HT1080 (cell line): ENCODE data around the gene CLN6. TPM values are rescaled to one million over a fixed set of nuclear protein-coding genes. Genes with fewer than 3 reads are reported as not detected.

Experiments used
- DNase-seq: peaks from one replicate; pipeline ENCODE4 v3.0.0-alpha.2; 2015; ENCODE audit warnings: low read depth
- polyA plus RNA-seq, 2 experiments: library from polyadenylated mRNA; depleted of rRNA; stranded (reverse); fragments of >200 nt; gene quantifications; 2 replicates each; pipeline ENCODE4 v1.2.3, GENCODE V29; 2015
- total RNA-seq: library from RNA; depleted of rRNA; stranded (reverse); fragments of >200 nt; shearing (Covaris generic); gene quantifications from 2 replicates; pipeline ENCODE4 v1.2.3, GENCODE V29; 2014; rRNA removed

Gene CLN6
- total RNA-seq, result 36.2 and 62.8 TPM in 2 replicates
- polyA plus RNA-seq (2015; cell fraction: cytosol; rRNA removed), result 49.2 and 51.9 TPM in 2 replicates
- polyA plus RNA-seq (2015; cell fraction: nucleus; rRNA removed), result 44.0 and 44.8 TPM in 2 replicates

DNA sequence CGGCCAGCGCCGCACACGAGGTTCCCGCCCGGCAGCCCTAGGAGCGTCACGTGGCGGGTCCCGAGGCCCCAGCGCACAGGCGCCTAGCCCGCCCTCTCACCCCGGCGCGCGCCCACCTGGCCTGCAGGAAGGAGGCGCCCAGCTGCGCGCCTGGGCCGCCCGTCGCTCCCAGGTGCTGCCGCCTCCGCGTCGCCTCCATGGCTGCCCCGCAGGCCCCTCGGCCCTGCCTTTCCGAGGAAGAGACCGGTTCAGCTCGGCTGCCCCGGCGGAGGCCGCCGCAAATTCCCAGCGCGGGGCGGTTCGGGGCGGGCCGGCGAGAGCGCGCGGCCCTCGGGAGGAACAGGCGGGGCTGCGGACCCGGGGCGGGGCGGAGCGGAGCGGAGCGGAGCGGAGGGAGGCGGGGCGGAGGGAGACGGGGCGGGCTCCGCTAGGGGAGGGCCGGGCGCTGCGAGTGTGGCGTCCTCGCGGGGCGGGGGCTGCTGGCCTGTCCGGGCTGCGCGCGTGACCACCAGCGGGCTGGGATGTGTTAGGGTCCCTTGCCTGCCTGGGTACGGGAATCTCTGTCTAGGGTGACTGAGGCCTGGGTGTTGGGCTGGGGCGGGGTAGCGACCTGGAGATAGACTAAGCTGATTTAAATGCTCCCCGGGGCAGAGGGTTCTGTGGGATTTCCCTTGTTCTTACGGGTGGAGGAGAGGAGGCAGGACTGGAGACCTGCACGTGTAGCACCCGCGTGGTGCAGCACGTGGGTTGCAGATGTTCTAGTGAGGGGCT, at the start of gene CLN6:
Gene CLN6, minus strand, starts transcription at position 343 of the 771 bp plus-strand sequence. Its CDS starts 144 bp downstream, at position 199.
- DNase-seq, result peak; percentile 69

DNA sequence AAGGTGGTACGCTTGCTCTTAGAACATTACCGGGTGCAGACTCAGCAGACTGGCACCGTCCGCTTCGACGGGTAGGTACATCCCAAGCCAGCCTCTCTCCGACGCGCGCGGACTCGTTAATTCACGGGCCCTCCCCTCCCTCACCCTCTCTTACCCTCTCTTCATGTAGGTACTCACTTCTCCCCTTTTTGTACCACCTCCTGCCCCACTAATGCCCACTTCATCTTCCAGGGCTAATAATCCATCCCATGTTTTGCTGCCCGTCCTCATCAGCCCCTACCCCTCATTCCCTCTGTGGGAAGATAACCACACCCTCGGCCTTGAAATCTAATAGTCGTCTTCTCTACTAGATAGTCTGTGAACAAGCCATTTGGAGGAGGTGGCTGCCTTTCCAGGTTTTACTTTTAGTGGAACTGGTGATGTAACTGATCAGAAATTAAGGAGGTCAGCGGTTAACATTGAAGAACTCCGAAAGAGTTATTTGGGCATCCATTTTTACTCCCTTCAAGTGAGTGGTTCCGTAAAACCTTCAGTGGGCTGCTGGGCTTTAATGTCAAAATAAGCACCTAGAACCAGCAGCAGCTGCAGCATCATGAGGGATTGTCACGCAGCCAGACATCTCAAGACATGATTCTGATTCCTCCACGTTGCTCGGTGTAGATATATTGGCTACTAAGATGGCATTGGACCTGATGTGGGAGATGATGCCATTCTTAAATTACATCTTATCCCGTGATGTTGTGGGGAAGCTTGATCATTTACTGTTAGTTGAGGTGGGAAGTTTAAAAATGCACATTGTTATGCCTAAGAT, 49.3 kb upstream of the CLN6 start:
- DNase-seq, result peak; percentile 33

DNA sequence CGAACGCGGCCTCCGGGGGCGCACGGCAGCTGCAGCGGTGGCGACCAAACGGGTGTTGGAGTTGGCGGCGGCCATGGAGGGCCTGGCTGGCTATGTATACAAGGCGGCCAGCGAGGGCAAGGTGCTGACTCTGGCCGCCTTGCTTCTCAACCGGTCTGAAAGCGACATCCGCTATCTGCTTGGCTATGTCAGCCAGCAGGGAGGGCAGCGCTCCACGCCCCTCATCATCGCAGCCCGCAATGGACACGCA, 48.7 kb upstream of the CLN6 start:
- DNase-seq, result no peak

DNA sequence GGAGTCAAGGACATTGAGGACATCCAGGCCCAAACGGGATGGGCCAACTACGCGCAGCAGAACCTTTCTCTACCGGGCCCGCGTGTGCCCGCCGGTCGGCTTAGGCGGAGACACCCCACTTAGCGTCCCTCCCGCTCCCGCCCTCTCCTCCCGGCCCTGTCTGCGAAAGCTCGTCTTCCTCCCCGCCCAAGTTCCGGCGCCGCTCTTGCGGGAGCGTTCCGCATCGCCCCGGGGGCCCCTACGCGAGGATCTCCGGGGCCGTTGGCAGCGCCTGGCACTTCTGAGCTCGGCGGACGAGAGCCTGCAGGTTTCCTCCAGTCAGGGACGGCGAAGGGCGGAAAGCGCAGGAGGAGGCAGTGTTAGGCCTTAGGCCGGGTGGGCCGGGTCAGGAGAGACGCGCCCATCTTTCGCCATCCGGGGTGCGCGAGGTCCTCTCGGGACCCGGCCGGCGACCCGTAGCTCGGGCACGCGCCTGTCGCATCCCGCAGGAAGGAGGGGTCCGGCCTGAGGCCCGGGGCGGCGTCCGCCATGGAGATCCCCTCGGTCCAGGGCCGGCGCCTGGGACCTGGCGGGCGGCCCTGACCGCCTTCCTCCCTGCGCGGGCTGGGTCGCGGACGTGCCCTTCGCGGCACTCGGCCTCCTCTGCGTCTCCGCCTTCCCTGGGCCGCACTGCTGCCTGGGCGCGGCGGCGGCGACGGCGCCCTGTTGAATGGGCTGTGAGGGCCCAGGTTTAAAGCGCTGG, 48.2 kb upstream of the CLN6 start, which contains the start of gene FEM1B:
Gene FEM1B, plus strand, starts transcription at position 143 of the 742 bp plus-strand sequence. CDS start 673 bp downstream, outside the sequence.
- DNase-seq, result peak; percentile 88

DNA sequence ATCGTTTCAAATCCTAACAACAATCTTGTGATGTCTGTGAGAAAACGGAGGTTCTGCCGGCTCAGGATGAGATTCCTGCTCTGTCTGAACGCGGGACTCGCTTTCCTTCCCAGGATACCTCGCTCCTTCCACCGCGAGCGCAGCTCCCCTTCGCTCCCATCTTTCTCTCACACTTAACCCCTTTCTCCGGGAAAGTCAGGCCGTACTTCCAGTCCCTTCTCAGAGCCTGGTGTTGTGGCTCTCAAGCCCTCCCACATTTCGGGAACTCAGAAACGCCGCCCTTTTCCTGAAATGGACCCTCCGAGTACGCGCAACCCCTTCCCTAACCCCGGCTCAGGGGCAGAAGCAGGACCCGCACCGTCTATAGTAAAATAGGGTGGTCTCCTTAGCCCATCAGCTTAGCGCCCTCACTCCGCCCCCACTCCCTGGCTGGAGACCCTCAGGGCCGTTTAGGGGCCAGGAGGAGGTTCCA, 47.6 kb upstream of the CLN6 start:
- no peak for DNase-seq

DNA sequence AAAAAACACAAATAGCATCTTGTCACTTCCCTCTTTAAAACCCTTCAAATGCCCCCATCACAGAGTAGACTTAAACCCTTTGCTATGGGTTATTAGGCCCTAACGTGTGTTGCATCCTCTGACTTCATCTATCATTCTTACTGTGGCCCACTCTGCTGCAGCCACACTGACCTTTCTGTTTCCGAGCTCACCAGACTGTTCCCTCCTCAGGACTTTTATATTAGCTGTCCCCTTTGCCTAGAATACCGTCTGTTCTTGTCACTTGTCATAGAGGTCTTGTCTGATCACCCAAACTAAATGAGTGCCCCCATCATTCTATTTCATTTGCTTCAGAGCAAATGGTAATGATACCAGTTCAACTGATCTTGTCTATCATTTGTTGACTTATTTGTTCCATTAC, 47.1 kb upstream of the CLN6 start:
- no peak for DNase-seq

DNA sequence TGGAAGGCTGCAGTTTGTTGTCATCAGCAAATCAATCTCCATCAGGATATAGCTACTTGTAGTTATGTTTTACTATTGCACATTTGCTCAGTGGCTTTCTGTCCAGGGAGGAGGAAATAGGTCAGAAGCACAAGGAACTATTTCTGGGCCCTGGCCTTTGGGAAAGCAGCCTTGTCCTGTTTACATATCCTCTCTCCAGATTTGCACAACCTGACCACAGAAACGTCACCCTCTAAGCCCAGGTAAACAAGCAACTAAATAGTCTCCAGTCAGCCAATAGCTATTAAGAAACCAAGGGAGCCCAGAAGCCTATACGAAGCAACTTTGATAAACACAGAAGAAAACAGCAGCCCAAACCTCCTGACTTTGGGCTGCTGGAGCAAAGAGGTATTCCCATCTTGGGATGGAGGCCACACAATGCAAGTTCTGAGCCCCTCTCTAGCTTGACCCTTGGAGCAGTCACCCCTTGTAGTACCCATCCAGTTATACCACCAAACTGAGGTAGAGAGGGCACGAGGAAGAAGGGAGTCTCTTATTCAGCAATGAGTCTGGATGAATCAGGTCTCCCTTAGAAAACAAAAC, 45.7 kb upstream of the CLN6 start:
- no peak for DNase-seq

DNA sequence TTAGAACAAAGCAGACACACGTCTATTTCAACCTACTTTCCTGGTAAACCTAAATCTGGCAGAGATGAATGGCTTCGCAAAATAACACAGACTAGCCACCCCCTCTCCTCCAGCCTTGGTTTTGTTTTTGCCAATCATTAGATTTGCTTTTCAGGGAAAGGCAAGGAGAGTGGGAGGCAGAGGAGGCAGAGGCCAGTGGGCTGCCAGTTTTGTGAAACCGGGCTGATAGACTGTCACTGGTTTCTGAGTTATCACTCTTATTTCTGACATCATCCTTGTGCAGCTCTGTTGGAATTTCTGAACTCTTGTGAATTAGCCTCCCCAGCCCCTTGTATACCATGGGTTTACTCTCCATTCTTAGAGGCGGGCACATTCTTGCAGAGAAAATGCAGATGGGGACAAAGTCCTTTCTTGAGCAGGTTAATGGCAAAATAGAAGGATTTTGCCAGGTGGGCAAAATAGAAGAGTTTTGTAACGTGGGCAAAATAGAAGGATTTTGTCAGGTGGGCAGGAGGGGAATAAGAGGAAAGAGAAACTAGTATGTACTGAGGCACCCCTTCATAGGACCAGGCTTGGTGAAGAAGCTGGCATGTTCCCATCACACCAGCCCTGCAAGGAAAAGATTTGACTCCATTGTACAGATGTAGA, 44.8 kb upstream of the CLN6 start:
- no peak for DNase-seq

DNA sequence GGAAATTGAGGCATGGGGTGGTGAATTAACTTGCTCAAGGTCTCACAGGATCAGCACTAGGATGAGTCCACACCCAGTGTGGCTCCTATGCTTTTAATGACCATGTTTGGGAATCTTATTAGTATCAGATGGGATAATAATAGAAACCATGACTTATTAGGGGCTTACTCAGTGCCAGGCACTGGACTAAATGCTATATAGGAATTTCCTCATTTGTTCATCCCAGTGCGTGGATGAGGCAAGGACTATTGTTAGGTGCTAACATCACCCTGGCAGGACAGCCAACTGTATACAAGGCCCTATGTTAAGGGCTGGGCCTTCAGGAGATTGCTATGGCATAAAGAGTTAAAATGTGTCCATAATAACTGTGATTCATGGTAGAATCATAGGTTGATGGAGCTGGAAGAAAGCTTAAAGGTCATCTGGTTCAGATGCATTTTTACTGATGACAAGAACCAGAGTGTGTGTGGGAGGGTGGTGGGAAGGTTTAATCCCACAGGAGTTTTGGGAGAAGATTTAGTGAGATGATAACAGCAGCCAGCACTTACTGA, 43.3 kb upstream of the CLN6 start:
- peak; percentile 44 for DNase-seq

DNA sequence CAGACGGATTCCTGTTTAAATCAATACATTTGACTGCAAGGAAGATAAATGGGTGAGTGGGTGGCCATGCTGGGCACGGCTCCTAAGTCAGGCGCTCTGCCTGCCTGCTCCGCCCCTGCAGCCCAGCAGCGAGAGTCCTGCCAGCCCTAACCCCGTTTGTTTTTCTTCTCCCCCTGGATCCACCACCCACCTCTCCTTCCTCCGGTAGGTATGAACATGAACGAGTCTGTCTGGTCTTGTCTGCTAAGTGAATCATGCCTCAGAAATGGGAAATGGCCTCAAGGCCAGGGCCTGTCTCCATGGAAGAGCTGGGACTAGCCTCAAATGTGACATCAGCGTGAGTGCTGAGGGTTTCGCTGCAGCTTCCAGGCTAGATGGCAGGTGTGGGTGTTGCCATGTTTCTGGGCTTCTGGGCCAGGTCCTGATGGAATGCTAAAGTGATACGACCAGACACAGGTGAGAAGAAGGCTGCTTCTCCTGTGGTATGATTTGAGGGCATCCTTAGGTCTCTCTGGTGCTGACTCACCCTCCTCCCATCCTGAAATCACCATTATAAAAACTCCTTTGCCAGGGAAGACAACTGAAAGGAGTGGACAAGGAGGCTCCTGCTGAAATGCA, 42.4 kb upstream of the CLN6 start:
- peak; percentile 77 for DNase-seq

DNA sequence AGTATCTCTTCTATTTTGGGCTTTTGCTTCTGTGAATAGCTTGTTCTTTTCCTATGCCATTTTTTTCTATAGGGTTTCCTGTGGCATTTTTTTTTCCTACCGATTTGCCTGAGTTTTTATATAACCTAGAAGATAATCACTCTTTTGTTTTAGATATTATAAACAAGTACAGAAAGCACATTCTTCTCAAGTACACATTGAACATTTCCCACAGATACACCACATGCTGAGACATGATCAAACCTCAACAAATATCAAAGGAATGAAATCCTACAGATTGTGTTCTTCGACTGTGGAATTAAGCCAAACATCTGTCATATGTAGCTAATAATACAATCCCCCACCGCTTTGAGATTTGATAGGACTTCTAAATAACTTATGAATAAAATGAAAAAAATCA, 38.9 kb upstream of the CLN6 start:
- no peak for DNase-seq

DNA sequence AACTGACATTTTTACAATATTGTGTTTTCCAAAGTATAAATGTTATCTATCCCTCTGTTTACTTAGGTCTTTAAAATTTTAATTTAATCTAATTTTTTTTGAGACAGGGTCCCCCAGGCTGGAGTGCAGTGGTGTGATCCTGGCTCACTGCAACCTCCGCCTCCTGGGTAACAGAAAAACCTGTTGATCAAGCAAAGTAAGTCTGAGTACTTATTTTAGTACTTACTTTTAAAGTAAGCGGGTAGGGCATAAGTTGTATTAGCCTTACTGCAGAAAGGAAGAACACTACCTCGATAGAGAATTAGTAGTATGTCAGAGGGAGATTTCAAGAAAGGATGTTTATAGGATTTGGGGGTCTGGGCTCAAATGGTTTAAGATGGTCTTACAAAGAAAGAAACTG, 36.1 kb upstream of the CLN6 start:
- DNase-seq, result no peak

DNA sequence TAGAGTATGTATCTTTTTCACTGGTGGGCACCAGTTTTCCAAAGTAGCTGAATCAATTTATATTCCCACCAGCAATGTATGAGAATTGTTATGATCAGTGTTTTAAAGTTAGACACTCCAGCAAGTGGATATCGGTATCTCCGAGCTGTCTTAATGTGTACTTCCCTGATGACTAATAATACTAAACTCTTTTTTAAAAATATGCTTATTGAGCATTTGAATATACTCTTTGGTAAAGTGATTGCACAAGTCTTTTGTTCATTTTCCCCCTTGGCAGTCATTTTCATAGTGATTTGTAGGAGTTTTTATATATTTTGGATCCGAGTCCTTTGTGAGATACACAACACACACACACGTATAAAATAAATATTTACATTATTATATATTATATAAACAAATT, 35.6 kb upstream of the CLN6 start:
- no peak for DNase-seq

DNA sequence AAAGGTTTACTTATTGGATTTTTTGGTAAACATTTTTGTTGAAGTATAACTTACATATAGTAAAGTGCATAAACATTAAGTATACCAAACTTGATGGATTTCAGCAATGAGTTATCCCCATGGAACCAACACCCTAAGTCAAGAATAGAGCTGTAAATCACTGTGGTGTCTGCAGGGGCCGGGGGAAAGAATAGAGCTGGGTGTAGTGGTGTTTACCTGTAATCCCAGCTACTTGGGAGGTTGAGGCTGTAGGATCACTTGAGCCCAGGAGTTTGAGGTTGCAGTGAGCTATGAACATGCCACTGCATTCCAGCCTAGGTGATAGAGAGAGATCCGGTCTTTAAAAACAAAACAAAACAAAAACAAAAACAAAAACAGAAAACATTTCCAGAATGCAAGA, 34.8 kb upstream of the CLN6 start:
- DNase-seq, result no peak

DNA sequence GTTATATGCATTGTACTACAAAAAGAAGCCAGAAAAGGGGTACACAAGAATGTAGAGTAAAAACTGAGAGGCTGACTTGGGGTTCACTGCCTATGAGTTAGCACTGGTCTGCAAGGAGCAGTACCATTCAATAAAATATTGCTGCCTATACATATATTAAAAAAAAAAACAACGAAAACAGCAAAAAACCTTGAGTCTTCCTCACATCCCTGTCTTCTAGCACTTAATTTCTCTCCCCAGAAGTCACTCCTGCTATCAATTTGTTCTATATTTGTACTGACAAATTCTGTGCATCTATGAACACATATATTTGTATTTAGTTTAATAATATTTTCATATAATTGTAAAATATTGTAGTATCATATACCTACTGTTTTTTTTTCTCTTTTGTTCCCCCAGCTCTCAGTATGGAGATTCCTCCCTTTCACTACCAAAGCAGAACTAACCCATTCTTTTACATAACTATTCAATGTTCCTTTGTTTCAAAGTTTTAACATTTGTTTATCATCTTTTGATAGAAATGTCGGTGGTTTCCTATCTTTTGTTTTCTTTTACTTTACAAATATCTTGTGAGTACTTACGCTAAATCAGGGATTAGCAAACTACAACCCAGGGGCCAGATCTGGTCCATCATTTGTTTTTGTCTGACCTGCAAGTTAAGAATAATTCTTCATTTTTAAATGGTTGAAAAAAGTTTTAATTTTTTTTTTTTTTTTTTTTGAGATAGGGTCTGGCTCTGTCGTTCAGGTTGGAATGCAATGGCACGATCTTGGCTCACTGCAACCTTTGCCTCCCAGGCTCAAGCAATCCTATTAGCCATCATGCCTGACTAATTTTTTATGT, 33.2 kb upstream of the CLN6 start:
- DNase-seq, result no peak

DNA sequence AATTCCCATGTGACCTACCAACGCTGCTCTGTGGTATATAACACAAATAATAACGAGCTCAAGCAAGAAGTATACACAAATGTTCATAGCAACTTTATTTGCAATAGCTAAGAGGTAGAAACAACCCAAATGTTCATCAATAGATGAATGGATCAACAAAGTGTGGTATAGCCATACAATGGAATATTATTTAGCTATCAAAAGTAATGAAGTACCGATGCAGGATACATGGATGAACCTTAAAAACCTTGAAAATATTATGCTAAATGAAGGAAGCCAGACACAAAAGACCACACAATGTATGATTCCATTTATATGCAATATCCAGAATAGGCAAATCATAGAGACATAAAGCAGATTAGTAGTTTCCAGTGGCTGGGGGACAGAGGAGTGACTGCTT, 32.5 kb upstream of the CLN6 start:
- no peak for DNase-seq

DNA sequence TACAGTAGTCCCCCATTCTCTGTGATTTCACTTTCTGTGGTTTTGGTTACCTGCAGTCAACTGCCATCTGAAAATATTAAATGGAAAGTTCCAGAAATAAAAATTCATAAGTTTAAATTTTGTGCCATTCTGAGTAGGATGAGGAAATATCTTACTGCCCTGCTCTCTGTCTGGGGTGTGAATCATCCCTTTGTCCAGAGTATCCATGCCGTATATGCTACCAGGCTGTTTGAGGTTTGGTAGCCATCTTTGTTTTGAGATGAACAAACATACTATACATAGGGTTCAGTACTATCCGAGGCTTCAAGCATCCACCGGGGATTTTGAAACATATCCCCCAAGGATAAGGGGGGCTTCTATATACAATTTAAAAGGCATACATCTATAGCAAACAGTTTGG, 31.7 kb upstream of the CLN6 start:
- no peak for DNase-seq

DNA sequence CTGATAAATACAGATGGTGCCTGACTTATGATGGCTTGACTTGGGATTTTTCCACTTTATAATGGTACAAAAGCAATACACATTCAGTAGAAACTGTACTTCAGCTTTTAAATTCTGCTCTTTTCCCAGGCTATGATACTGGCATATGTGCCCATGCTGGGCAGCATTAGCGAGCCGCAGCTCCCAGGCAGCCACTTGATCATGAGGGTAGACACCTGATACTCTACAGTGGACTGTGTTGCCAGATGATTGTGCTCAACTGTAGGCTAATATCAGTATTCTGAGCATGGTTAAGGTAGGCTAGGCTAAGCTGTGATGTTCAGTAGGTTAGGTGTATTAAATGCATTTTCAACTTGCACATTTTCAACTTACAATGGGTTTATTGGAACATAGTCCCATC, 30.4 kb upstream of the CLN6 start:
- DNase-seq, result no peak

DNA sequence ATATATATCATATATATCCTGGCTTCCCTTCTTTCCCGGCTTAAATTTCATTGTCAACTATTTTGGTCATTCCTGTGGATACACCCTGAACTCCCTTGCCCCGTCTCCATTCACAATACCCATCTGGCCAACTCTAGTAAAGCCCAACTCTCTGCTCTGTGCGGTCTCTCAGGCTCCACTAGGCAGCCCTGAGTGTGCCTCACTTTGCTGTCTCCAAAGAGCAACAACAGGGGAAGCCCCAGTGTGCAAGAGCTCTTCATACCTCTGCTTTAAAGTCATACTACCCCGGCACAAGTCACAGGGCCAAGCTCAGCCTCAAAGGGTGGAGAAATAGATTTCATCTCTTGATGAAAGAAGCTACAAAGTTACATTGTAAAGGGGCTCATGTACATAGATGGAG, 29.2 kb upstream of the CLN6 start:
- DNase-seq, result no peak
